Pancreas (tissue), 10 donors: Measurements from ENCODE around the gene SPP2. TPM values are rescaled to one million over a fixed set of nuclear protein-coding genes. Genes with fewer than 3 reads are reported as not detected.

Experiments
- ATAC-seq, 4 donors: fragments of 200-7000 bp; cut with Tn5 transposase; one replicate each; pipeline versions ENCODE4 v1.8.0 to v1.9.1; 2020; ENCODE audit warnings: mild to moderate bottlenecking in 4 of 4, moderate library complexity in 4 of 4
- DNase-seq, 6 donors: peaks; one replicate each; pipeline ENCODE4 v3.0.0-alpha.2; 2020
- FAIRE-seq: peaks from 2 replicates; lab custom pipeline; 2012; peaks lifted over from hg19 to GRCh38; lab: Jason Lieb, UNC
- H3K27ac ChIP-seq, 4 donors: fragments of 200-600 bp; sonication (generic); 1 replicate in 3 of 4; 2 replicates in 1 of 4; pipeline versions ENCODE4 v1.5.0 to v1.8.0; 2020
- H3K27me3 ChIP-seq, 4 donors: fragments of 200-600 bp; one replicate each; pipeline ENCODE4 v1.8.0; 2021
- H3K36me3 ChIP-seq, 3 donors: fragments of 200-600 bp; sonication (generic) in 1 of 3; one replicate each; pipeline versions ENCODE4 v1.5.0 to v1.8.0; 2020 to 2021
- H3K4me1 ChIP-seq, 3 donors: fragments of 200-600 bp; one replicate each; pipeline ENCODE4 v1.8.0; 2021
- H3K4me3 ChIP-seq, 4 donors: fragments of 200-600 bp; sonication (generic) in 2 of 4; one replicate each; pipeline versions ENCODE4 v1.5.0 to v1.8.0; 2020 to 2021
- H3K9me3 ChIP-seq, 4 donors: fragments of 200-600 bp; one replicate each; pipeline ENCODE4 v1.8.0; 2021
- CTCF ChIP-seq, 4 donors: fragments of 200-600 bp; sonication (generic) in 3 of 4; IDR thresholded peaks; one replicate each; pipeline versions ENCODE4 v1.5.0 to v1.8.0; 2021; ENCODE audit warnings: antibody characterized with exemption in 4 of 4
- WGBS, 2 donors: extraction: QIAGEN DNeasy Blood & Tissue Kit; methylation state at CpG; one replicate each; pipeline ENCODE4 v1.1.7; 2013; 5-methylcytosine and 5-hydroxymethylcytosine counted together
- intact Hi-C, 3 donors: fragments of 100-400 bp; cut with DNase I; formaldehyde crosslinking; loops; one replicate each; pipeline versions ENCODE4 v1.11.1 to v1.14.2; 2022
- polyA plus RNA-seq, 2 donors: library from polyadenylated mRNA; stranded (reverse); fragments of 200-250 nt; gene quantifications; one replicate each; pipeline ENCODE4 v1.2.3, GENCODE V29; 2013
- total RNA-seq, 6 donors: library from RNA; stranded (reverse); fragmentation: NEBNext Ultra II Directional in 4 of 6; extraction: Animal tissue kit (Norgen Biotek cat#: 25700) in 4 of 6; gene quantifications; one replicate each; pipeline versions ENCODE4 v1.2.1 to v1.2.4, GENCODE V29; 2021 to 2023
- donor health status: healthy with polysubstance abuse.
- donor health status: DM: no; HTN: no; CAD: no; lungs with moderate emphysema.
- donor health status: DM: no; HTN: no; CAD: no.
- donor health status: control.
- donor health status: control.
- donor health status: Bipolar disorder and iron deficiency.
- donor health status: DM: yes; HTN: yes; CAD: no.
- donor health status: DM: no; HTN: no; CAD: no.
- donor health status: DM: no; HTN: no; CAD: no.
- donor health status: DM: yes; HTN: yes; CAD: no.

SPP2 gene
- total and polyA plus RNA-seq, 8 donors = not detected

- H3K36me3 ChIP-seq = no peaks in the 10 kb centered on the region
- no peak overlapping the region for H3K27ac ChIP-seq
- intact Hi-C loops = no loop called here
- no peaks in the 10 kb centered on the region for H3K4me1 ChIP-seq
- no peak for TF ChIP-seq CTCF (IDR thresholded peaks at IDR 0.05)
- 71 to 77% methylated on average over 3 of the region's 3 CpGs for WGBS, 2 donors
- no peaks in the 10 kb centered on the region for H3K27me3 ChIP-seq
- H3K9me3 ChIP-seq = no peaks in the 10 kb centered on the region
- ATAC-seq = no peak
- no peak for FAIRE-seq
- no peak overlapping the region for H3K4me3 ChIP-seq
- no peak for DNase-seq
Measured at GRCh38 chr2:234033174-234033573, 17.3 kb upstream of the SPP2 start.

GRCh38 chr2:234033885-234034284 is 16.6 kb upstream of the SPP2 start:
- WGBS, 2 donors = 81 to 95% methylated on average over 2 of the region's 2 CpGs
- H3K9me3 ChIP-seq = no peaks in the 10 kb centered on the region
- H3K27ac ChIP-seq = no peak overlapping the region
- H3K4me3 ChIP-seq = no peak overlapping the region
- no peaks in the 10 kb centered on the region for H3K36me3 ChIP-seq
- intact Hi-C loops = no loop called here
- no peaks in the 10 kb centered on the region for H3K27me3 ChIP-seq
- DNase-seq = no peak
- H3K4me1 ChIP-seq = no peaks in the 10 kb centered on the region
- no peak for FAIRE-seq
- no peak for TF ChIP-seq CTCF (IDR thresholded peaks at IDR 0.05)
- ATAC-seq = no peak

GRCh38 chr2:234038076-234038802 is 12.3 kb upstream of the SPP2 start:
- intact Hi-C loops = no loop called here
- no peaks in the 10 kb centered on the region for H3K4me1 ChIP-seq
- no peaks in the 10 kb centered on the region for H3K36me3 ChIP-seq
- no peaks in the 10 kb centered on the region for H3K9me3 ChIP-seq
- no peaks in the 10 kb centered on the region for H3K27me3 ChIP-seq
- no peak overlapping the region for H3K4me3 ChIP-seq
- FAIRE-seq = peak; percentile 32
- DNase-seq = no peak
- WGBS, 2 donors = 66 to 73% methylated on average over 2 of the region's 2 CpGs
- H3K27ac ChIP-seq = no peak overlapping the region
- ATAC-seq = no peak
- TF ChIP-seq CTCF (IDR thresholded peaks at IDR 0.05) = no peak

GRCh38 chr2:234044157-234044556 is 6.3 kb upstream of the SPP2 start:
- no peak for TF ChIP-seq CTCF (IDR thresholded peaks at IDR 0.05)
- FAIRE-seq = no peak
- Histone ChIP-seq H3K4me1 (no peaks in the 10 kb centered on the region), H3K27ac (no peak overlapping the region), H3K9me3 (no peaks in the 10 kb centered on the region), H3K4me3 (no peak overlapping the region), H3K36me3 (no peaks in the 10 kb centered on the region), H3K27me3 (no peaks in the 10 kb centered on the region)
- DNase-seq = no peak
- ATAC-seq = peak in 1 of 4 donors; percentile 41
- intact Hi-C loops = no loop called here
- 37 to 45% methylated on average over 1 of the region's 1 CpG for WGBS, 2 donors

- Histone ChIP-seq H3K4me3 (no peak overlapping the region), H3K9me3 (no peaks in the 10 kb centered on the region), H3K4me1 (no peaks in the 10 kb centered on the region), H3K36me3 (no peaks in the 10 kb centered on the region), H3K27me3 (no peaks in the 10 kb centered on the region), H3K27ac (no peak overlapping the region)
- TF ChIP-seq CTCF (IDR thresholded peaks at IDR 0.05) = no peak
- WGBS, 2 donors = 67 to 70% methylated on average over 3 of the region's 3 CpGs
- ATAC-seq = no peak
- no peak for FAIRE-seq
- DNase-seq = no peak
- intact Hi-C loops = no loop called here
Measured at GRCh38 chr2:234046521-234046920, 4.0 kb upstream of the SPP2 start.
